Uterus (tissue), 2 donors: ENCODE data around the gene IRF5.

Experiments
- CTCF ChIP-seq, 4 experiments: fragments of 200-600 bp in 2 of 4; fragments of 450-650 bp in 2 of 4; sonication (generic) in 2 of 4; IDR thresholded peaks; one replicate each; pipeline ENCODE4 v1.5.1; 2016 to 2019; ENCODE audit warnings: antibody characterized with exemption in 4 of 4, mild to moderate bottlenecking in 2 of 4, moderate library complexity in 1 of 4
- POLR2A ChIP-seq, 2 donors: fragments of 450-650 bp; IDR thresholded peaks; one replicate each; pipeline ENCODE4 v1.6.1; 2016; ENCODE audit warnings: antibody characterized with exemption in 2 of 2, mild to moderate bottlenecking in 1 of 2, moderate library complexity in 1 of 2

GRCh38 chr7:128986609-128987008 is 48.9 kb downstream of the IRF5 start:
- no peak for TF ChIP-seq POLR2A (IDR thresholded peaks at IDR 0.05)
- no peak for TF ChIP-seq CTCF (IDR thresholded peaks at IDR 0.05)
